NCI-H187 treated with DMSO at 0.1 percent for 48 hours (cell line): Measurements from ENCODE around the gene RAB8A.
"Not testable (repeated sequence)": the region's sequence is repeated elsewhere in the genome, so short reads cannot be mapped to it uniquely, and the experiment has no call there.

Source experiments
- DNase-seq: peaks from one replicate; lab custom pipeline; 2025; lab: John Stamatoyannopoulos, UW

The RAB8A gene

GRCh38 chr19:16078759-16079707 is 32.7 kb upstream of the RAB8A start:
- no peak for DNase-seq

DNA sequence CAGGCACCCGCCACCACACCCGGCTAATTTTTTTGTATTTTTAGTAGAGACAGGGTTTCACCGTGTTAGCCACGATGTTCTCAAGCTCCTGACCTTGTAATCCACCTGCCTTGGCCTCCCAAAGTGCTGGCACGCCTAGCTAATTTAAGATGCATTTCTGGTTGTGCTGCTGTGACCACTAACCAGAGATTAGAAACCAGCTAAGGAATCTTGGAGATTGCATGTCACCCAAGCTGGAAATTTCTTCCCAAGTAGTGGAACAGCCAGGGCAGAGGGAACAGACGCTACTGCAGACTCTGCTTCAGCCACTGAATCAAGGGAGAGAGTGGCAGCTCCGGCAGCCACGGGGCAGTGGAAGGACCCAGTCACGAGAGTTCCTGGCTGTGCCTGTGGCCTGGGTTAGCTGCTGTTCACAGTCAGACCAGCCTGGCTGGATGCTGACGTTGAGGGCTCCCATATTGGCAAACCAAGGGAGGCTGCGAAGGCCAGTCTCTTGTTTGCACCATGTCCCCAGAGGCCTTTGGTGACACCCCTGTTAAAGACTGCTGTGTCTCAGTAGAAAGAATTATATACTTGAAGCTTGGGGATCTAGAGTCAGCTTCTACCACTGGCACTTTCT is 27.5 kb upstream of the RAB8A start:
- no peak for DNase-seq

GRCh38 chr19:16085115-16085514 is 26.6 kb upstream of the RAB8A start:
- DNase-seq: no peak

DNA sequence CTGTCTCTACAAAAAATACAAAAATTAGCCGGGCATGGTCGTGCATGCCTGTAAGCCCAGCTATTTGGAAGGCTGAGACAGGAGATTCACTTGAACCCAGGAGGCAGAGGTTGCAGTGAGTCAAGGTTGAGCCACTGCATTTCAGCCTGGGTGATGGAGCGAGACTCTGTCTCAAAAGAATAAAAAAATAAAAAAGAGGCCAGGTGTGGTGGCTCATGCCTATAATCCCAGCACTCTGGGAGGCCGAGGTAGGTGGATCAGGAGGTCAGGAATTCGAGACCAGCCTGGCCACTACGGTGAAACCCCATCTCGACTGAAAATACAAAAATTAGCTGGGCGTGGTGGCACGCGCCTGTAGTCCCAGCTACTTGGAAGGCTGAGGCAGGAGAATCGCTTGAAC is 24.3 kb upstream of the RAB8A start:
- not testable (repeated sequence) for DNase-seq

GRCh38 chr19:16087940-16088339 is 23.7 kb upstream of the RAB8A start:
- DNase-seq: no peak

- no peak for DNase-seq
These were observed 23.2 kb upstream of the RAB8A start for GRCh38 chr19:16088351-16089009.

GRCh38 chr19:16089010-16089846 is 22.5 kb upstream of the RAB8A start:
- DNase-seq: no peak

DNA sequence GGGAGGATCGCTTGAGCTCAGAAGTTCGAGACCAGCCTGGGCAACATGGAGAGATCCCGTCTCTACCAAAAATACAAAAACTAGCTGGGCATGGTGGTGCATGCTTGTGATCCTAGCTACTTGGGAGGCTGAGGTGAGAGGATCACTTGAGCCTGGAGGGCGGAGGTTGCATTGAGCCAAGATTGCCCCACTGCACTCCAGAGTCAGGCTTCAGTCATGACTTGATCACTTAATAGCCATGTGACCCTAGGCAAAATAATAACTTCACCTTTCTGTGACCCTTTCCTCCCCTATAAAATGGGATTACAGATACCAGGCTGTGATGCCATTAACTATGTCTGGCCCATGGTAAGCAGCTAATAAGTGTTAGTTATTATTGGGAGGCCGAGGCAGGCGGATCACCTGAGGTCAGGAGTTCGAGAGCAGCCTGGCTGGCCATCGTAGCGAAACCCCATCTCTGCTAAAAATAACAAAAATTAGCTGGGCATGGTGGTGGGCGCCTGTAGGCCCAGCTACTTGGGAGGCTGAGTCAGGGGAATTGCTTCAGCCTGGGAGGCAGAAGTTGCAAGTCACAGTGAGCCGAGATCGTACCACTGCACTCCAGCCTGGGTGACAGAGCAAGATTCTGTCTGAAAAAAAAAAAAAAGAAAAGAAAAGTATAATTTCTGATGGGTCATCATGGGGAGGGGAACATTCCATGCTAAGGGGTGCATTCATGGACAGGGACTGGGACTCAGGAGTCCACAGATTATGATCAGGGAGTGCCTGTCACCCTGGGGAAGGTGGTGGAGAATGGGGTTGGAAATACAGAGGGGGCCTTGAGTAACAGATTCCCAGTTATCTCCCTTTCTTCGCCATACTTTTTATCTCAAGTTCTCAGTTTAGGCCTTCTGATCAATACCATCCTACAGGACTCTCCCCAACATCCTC is 19.9 kb upstream of the RAB8A start:
- DNase-seq: no peak

DNA sequence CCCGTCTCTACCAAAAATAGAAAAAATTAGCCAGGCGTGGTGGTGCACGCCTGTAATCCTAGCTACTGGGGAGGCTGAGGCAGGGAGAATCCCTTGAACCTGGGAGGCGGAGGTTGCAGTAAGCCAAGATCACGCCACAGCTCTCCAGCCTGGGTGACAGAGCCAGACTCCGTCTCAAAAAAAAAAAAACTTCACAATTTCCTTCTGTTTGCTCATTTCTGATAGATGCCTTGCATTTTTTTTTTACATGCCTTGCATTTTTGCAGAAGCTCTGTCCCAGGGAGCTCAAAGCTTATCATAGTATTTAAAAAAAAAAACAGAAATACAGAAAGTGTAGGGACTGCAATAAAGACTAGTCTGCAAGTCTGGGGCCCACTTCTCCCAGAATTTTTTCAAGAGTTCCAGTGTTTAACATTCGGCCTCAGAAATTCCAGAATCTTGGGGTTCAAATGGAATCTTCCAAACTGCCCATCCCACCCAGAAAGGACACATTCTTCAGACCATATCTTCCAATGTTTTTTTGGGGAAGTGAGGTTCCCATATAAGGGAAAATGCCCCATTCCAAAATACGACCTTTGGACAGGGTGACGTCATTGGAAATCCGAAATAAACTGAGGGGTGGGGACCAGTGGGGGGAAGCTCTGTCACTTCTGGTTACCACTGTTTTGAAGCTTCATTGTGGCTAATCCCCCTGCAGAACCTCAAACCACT is 17.2 kb upstream of the RAB8A start:
- DNase-seq: no peak

- no peak for DNase-seq
These were observed 16.6 kb upstream of the RAB8A start for GRCh38 chr19:16095071-16095571.

- no peak for DNase-seq
These were observed 15.3 kb upstream of the RAB8A start for GRCh38 chr19:16096280-16096855.

- DNase-seq: no peak
These were observed 13.3 kb upstream of the RAB8A start for GRCh38 chr19:16098416-16098768.

DNA sequence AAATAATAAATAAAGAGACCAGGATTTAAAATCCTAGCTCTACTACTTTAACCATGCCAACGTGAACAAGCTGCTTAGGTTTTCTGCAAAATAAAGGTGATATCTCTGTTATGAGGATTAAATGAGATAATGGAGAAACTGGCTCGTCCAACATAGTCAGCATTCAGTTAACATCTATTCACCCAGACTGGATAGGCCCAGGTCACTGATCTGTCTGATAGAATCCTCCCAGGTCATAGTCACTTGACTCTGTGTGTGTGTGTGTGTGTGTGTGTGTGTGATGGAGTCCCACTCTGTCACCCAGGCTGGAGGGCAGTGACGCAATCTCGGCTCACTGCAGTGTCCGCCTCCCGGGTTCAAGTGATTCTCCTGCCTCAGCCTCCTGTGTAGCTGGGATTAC is 12.9 kb upstream of the RAB8A start:
- no peak for DNase-seq

- not testable (repeated sequence) for DNase-seq
These were observed 12.2 kb upstream of the RAB8A start for GRCh38 chr19:16099314-16099965.

DNA sequence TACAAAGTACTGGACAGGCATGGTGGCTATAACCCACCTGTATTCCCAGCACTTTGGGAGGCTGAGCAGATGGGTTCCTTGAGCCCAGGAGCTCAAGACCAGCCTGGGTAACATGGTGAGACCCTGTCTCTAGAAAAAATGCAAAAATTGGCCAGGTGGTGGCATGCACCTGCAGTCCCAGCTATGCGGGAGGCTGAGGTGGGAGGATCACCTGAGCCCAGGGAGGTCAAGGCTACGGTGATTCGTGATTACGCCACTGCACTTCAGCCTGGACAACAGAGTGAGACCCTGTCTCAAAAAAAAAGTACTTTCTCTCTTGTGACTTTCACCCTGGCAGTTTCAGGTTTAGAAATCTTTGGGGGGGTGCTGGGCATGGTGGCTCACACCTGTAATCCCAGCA is 11.2 kb upstream of the RAB8A start:
- DNase-seq: no peak

GRCh38 chr19:16104722-16105121 is 7.0 kb upstream of the RAB8A start:
- no peak for DNase-seq

GRCh38 chr19:16106121-16106520 is 5.6 kb upstream of the RAB8A start:
- DNase-seq: no peak

GRCh38 chr19:16111909-16112752 is 442 bp downstream of the RAB8A start:
- no peak for DNase-seq
